IPS-15b (cell line): ENCODE data around the gene ABHD12.

Experiments
- H3K27me3 ChIP-seq: one replicate; pipeline ENCODE4 v1.6.1; 2013; ENCODE audit warnings: low read length; ENCODE audit not compliant: control insufficient read depth, insufficient read depth
- H3K36me3 ChIP-seq: one replicate; pipeline ENCODE4 v1.6.1; 2013; ENCODE audit warnings: low read length; ENCODE audit not compliant: control insufficient read depth, insufficient read depth
- H3K4me1 ChIP-seq: one replicate; pipeline ENCODE4 v1.6.1; 2013; ENCODE audit warnings: mild to moderate bottlenecking, low read length; ENCODE audit not compliant: control insufficient read depth, insufficient read depth
- H3K4me3 ChIP-seq: one replicate; pipeline ENCODE4 v1.5.1; 2013; ENCODE audit warnings: low read depth, low read length
- H3K9ac ChIP-seq: one replicate; pipeline ENCODE4 v1.6.1; 2013; ENCODE audit warnings: low read depth, mild to moderate bottlenecking, low read length
- H3K9me3 ChIP-seq: one replicate; pipeline ENCODE4 v1.6.1; 2013; ENCODE audit warnings: mild to moderate bottlenecking, low read length; ENCODE audit not compliant: control insufficient read depth, insufficient read depth

Gene ABHD12

GRCh38 chr20:25378884-25379733 lies 11.5 kb downstream of the ABHD12 start:
- no peak overlapping the region for H3K9ac ChIP-seq
- H3K9me3 ChIP-seq: no peaks in the 10 kb centered on the region
- no peaks in the 10 kb centered on the region for H3K27me3 ChIP-seq
- no peaks in the 10 kb centered on the region for H3K4me1 ChIP-seq
- H3K36me3 ChIP-seq: no peaks in the 10 kb centered on the region
- no peak overlapping the region for H3K4me3 ChIP-seq

- Histone ChIP-seq H3K27me3 (no peaks in the 10 kb centered on the region), H3K9ac (no peak overlapping the region), H3K4me1 (no peaks in the 10 kb centered on the region), H3K4me3 (no peak overlapping the region), H3K9me3 (no peaks in the 10 kb centered on the region), H3K36me3 (no peaks in the 10 kb centered on the region)
Measured at GRCh38 chr20:25378189-25378883, 12.3 kb downstream of the ABHD12 start.

- H3K4me3 ChIP-seq: no peak overlapping the region
- no peaks in the 10 kb centered on the region for H3K4me1 ChIP-seq
- no peak overlapping the region for H3K9ac ChIP-seq
- H3K27me3 ChIP-seq: no peaks in the 10 kb centered on the region
- no peaks in the 10 kb centered on the region for H3K9me3 ChIP-seq
- H3K36me3 ChIP-seq: no peaks in the 10 kb centered on the region
Measured at GRCh38 chr20:25376886-25377285, 13.7 kb downstream of the ABHD12 start.

DNA sequence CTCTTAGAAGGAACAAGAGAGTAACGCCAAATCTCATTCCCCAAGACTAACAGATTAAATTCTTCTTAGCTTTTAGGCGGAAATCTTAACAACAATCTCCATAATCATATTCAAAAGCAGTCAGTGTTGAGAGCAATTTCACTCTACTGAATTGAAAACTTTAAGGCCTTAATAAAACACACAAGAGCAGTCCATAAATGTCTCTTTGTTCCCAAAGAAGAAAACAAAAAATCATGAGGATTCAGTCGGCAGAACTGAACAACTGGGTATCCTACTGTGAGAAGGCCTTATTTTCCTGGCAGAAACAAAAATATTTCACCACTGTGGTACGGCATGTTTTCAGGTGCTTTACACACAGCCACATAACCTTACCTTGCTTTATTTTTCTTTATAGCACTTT lies 14.4 kb downstream of the ABHD12 start:
- Histone ChIP-seq H3K9ac (no peak overlapping the region), H3K4me1 (no peaks in the 10 kb centered on the region), H3K36me3 (no peaks in the 10 kb centered on the region), H3K27me3 (no peaks in the 10 kb centered on the region), H3K4me3 (no peak overlapping the region), H3K9me3 (no peaks in the 10 kb centered on the region)

DNA sequence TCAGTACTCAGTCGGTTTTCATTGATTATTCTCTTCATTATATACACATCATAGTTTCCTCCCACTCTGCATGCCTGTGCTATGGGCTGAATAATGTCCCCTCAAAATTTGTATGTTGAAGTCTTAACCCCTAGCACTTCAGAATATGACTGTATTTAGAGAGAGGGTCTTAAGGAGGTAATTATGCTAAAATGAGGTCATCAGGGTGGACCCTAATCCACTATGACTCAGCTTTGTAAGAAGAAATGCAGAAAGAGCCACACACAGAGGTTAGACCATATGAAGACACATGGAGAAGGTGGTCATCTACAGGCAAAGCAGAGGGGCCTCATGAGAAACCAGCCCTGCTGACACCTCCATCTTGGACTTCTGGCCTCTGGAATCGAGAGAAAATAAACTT lies 15.8 kb downstream of the ABHD12 start:
- H3K4me1 ChIP-seq: no peaks in the 10 kb centered on the region
- H3K4me3 ChIP-seq: no peak overlapping the region
- no peaks in the 10 kb centered on the region for H3K36me3 ChIP-seq
- no peaks in the 10 kb centered on the region for H3K9me3 ChIP-seq
- H3K27me3 ChIP-seq: no peaks in the 10 kb centered on the region
- no peak overlapping the region for H3K9ac ChIP-seq

GRCh38 chr20:25372584-25373336 lies 17.9 kb downstream of the ABHD12 start:
- Histone ChIP-seq H3K4me3 (no peak overlapping the region), H3K36me3 (no peaks in the 10 kb centered on the region), H3K4me1 (no peaks in the 10 kb centered on the region), H3K9ac (no peak overlapping the region), H3K27me3 (no peaks in the 10 kb centered on the region), H3K9me3 (no peaks in the 10 kb centered on the region)

DNA sequence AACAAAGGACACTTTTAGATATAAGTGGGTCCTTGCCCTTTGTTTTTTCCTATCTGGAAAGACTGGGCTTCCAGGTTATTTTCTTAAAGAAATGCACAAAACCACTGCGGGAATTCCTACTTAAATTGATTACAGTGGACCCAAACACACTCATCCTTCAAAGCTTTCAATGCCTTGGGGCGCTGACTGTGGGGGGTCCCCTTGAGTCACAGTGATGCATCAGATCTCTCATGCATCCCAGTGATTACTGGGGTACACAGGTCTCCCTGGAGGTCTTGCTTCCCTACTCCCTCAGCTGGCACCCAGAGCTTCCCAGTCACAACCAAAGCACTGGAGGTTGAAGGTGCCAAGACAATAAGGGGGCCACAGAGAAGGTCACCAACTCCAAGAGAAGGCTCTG lies 20.7 kb downstream of the ABHD12 start:
- no peaks in the 10 kb centered on the region for H3K9me3 ChIP-seq
- no peaks in the 10 kb centered on the region for H3K36me3 ChIP-seq
- H3K9ac ChIP-seq: no peak overlapping the region
- no peaks in the 10 kb centered on the region for H3K27me3 ChIP-seq
- H3K4me3 ChIP-seq: no peak overlapping the region
- H3K4me1 ChIP-seq: no peaks in the 10 kb centered on the region

DNA sequence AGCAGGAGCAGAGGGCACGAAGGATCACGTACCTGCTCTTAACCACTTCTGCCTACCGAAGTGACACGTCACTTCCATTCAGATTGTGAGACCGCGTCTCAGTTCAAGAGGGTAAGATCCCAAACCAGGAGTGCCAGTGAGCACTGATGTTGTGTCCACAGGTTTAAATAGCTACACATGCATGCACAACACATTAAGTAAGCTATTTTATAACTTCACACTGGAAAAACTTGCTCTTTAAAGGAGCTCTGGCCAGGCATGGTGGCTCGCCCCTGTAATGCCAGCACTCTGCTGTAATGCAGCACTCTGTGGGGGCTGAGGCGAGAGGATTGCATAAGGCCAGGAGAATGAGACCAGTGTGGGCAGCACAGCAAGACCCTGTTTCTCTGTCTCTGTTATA lies 21.1 kb downstream of the ABHD12 start:
- no peaks in the 10 kb centered on the region for H3K27me3 ChIP-seq
- H3K36me3 ChIP-seq: no peaks in the 10 kb centered on the region
- no peak overlapping the region for H3K9ac ChIP-seq
- H3K4me1 ChIP-seq: no peaks in the 10 kb centered on the region
- H3K9me3 ChIP-seq: no peaks in the 10 kb centered on the region
- H3K4me3 ChIP-seq: no peak overlapping the region

DNA sequence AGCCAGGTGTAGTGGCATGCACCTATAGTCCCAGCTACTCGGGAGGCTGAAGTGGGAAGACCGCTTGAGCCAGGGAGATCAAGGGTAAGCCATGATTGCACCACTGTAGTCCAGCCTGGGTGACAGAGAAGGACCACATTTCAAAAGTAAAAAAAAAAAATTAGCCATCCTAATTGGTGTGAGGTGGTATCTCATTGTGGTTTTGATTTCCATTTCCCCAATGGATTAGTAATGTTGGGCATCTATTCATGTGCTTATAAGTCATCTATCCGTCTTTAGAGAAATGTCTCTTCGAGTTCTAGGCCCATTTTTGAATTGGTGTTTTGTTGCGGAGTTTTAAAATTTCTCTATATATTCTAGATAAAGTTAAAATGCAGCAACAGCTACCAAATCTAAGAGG lies 21.7 kb downstream of the ABHD12 start:
- no peak overlapping the region for H3K9ac ChIP-seq
- H3K9me3 ChIP-seq: no peaks in the 10 kb centered on the region

DNA sequence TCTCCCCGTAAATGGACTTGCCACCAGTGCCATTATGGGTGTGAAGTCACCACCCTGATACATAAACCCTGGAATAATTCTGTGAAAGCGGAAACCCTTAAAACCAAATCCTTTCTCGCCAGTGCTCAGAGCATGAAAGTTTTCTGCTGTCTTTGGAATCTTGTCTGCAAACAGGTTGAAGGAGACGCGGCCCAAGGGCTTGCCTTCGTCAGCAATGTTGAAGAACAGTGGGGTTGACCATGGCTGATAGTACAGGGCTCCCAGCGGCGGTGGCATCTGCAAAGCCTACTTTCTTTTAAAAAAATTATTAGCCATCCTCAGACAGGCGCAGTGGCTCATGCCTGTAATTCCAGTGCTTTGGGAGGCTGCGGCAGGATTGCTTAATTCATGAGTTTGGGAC lies 22.1 kb downstream of the ABHD12 start:
- H3K9me3 ChIP-seq: no peaks in the 10 kb centered on the region
- no peaks in the 10 kb centered on the region for H3K4me1 ChIP-seq
- no peaks in the 10 kb centered on the region for H3K27me3 ChIP-seq
- no peak overlapping the region for H3K4me3 ChIP-seq
- H3K36me3 ChIP-seq: no peaks in the 10 kb centered on the region
- no peak overlapping the region for H3K9ac ChIP-seq

More for the DNA sequence above, 21.7 kb downstream of the ABHD12 start:
- no peaks in the 10 kb centered on the region for H3K36me3 ChIP-seq
- H3K4me3 ChIP-seq: no peak overlapping the region
- no peaks in the 10 kb centered on the region for H3K27me3 ChIP-seq
- H3K4me1 ChIP-seq: no peaks in the 10 kb centered on the region

DNA sequence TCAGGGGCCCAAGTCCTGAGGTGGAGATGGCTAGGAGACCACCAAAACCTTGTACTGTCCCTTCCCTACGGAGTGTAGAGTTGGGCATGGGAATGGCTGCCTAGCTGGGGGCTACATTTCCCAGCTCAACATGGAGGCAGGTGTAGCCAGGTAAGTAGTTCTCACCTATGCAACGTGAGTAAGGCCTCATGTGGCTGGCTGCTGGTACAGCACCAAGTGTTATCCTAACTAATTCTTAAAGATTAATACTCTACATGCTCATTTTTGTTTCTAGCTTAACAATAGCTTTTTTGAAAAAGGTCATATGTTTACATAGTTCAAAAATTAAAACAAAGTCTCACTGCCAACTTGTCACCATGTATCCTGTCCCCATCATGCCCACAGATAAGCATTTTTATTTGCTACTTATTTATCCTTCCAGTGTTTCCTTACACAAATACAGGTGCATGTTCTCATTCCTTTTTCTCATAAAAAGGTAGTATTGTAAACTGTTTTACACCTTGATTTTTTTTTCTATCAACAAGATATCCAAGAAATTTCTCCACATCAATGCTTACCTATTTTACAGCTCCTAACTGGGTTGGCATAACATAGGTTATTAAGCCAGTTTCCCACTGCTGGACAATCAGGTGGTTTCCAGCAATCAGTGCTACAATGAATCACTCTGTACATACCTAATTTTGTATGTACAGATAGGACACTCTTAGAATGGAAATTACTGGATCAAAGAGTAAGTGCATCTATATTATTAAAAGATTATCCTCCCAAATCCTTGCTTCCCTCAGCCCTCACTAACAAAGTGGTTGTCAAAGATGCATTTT lies 25.5 kb downstream of the ABHD12 start:
- Histone ChIP-seq H3K4me1 (no peaks in the 10 kb centered on the region), H3K9ac (no peak overlapping the region), H3K9me3 (no peaks in the 10 kb centered on the region), H3K4me3 (no peak overlapping the region), H3K27me3 (no peaks in the 10 kb centered on the region), H3K36me3 (no peaks in the 10 kb centered on the region)
